Omental fat pad (tissue), 4 donors: ENCODE results near the gene SLC27A5. TPM values are rescaled to one million over a fixed set of nuclear protein-coding genes. Genes with fewer than 3 reads are reported as not detected.
"Not testable (repeated sequence)": the region's sequence is repeated elsewhere in the genome, so short reads cannot be mapped to it uniquely, and the experiment has no call there.

Source experiments
- ATAC-seq: fragments of 150-250 bp; one replicate; pipeline ENCODE4 v1.9.1; 2016; ENCODE audit warnings: mild to moderate bottlenecking, moderate library complexity; ENCODE audit not compliant: low FRiP score
- DNase-seq: peaks from one replicate; pipeline ENCODE4 v3.0.0-alpha.2; 2019; ENCODE audit warnings: low spot score
- small RNA-seq: library from RNA; depleted of rRNA; stranded (forward); fragments of <200 nt; gene quantifications from one replicate; pipeline ENCODE3, GENCODE V24; 2016
- total RNA-seq, 4 donors: library from RNA; depleted of rRNA; stranded (reverse); fragments of >200 nt; gene quantifications; one replicate each; pipeline ENCODE4 v1.1.0, GENCODE V29; 2016
- TF ChIP-seq, protein P1 (sequence below), 3 donors: fragments of 450-650 bp; IDR thresholded peaks; one replicate each; pipeline ENCODE4 v1.5.1; 2016 to 2017; ENCODE audit warnings: antibody characterized with exemption in 3 of 3, mild to moderate bottlenecking in 3 of 3, moderate library complexity in 2 of 3

SLC27A5 gene
- total RNA-seq, 4 donors from 2014 or later = 4.5 to 8.5 (median 5.6) TPM

DNA sequence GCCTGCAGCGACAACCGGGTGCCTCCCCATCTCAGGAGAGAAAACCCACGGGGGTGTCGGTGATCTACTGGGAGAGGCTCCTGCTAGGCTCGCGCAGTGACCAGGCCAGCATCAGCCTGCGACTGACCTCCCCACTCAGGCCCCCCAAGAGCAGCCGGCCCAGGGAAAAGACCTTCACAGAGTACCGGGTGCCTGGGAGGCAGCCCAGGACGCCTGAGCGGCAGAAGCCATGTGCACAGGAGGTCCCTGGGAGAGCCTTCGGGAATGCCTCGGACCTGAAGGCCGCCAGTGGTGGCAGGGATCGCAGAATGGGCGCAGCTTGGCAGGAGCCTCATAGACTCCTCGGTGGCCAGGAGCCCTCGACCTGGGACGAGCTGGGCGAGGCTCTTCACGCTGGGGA lies 56.5 kb downstream of the SLC27A5 start:
- TF ChIP-seq, protein P1, sequence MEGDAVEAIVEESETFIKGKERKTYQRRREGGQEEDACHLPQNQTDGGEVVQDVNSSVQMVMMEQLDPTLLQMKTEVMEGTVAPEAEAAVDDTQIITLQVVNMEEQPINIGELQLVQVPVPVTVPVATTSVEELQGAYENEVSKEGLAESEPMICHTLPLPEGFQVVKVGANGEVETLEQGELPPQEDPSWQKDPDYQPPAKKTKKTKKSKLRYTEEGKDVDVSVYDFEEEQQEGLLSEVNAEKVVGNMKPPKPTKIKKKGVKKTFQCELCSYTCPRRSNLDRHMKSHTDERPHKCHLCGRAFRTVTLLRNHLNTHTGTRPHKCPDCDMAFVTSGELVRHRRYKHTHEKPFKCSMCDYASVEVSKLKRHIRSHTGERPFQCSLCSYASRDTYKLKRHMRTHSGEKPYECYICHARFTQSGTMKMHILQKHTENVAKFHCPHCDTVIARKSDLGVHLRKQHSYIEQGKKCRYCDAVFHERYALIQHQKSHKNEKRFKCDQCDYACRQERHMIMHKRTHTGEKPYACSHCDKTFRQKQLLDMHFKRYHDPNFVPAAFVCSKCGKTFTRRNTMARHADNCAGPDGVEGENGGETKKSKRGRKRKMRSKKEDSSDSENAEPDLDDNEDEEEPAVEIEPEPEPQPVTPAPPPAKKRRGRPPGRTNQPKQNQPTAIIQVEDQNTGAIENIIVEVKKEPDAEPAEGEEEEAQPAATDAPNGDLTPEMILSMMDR (IDR thresholded peaks at IDR 0.05) = no peak
- no peak for DNase-seq
- ATAC-seq = no peak

DNA sequence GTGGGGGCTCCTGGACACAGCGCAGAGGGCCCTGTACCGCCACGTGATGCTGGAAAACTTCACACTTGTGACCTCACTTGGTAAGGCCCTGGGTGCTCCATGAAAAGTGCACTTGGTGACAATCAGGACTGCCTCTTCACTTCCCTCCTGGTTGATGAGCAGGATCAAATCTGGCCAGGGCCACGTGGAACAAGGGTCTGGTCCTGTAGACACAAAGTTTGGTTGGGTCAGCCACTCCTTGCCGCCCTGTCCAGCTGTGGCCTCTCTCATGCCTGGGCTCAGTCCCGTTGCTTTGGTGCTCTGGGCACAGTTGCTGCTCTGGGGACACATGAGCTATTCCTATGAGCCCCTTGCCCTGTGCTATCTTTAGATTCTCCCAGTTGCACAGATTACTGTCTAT lies 58.0 kb downstream of the SLC27A5 start:
- no peak for ATAC-seq
- no peak for DNase-seq
- TF ChIP-seq, protein P1 (IDR thresholded peaks at IDR 0.05) = no peak

DNA sequence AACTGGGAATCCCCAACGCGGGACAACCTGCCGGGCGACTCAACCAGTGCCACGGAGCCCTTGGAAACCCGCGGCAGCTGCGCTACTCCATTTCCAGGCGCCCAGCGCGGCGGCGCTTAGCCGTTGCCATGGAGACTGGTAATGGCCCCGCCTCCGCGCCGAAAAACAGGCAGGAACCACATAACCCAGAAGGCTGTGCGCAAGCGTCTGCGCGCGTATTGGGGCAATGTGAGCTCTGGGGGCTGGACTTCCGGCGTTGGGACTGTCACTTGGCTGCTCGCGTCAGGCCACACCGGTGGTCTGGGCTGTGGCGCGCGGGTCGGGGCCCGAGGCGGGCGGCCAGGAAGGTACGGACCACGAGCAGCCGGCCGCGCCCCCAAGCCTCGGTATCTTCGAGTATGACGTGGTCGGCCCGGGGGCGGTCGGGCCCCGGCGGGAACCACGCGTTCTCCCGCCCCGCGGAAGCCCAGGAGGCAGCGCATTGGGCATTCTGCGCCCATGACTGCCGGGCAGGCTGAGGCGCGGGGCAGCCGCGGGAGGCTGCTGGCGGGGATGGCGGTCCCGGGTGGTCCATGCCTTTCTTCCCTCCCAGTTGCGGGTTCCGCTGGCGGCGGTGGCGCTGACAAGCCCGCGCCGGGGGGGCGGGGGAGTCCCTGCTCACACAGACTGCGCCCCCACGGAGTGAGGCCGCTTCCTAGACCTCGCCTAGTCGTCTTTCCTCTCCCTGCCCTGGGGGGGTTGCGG lies 60.3 kb downstream of the SLC27A5 start, which contains the start of gene ZNF324B:
TSS of gene ZNF324B (plus strand) at position 265 of the 744 bp plus-strand sequence. CDS start 2,080 bp downstream, outside the sequence.
- TF ChIP-seq, protein P1 (IDR thresholded peaks at IDR 0.05) = no peak
- peak; percentile 89 for DNase-seq
- peak; percentile 98 for ATAC-seq

DNA sequence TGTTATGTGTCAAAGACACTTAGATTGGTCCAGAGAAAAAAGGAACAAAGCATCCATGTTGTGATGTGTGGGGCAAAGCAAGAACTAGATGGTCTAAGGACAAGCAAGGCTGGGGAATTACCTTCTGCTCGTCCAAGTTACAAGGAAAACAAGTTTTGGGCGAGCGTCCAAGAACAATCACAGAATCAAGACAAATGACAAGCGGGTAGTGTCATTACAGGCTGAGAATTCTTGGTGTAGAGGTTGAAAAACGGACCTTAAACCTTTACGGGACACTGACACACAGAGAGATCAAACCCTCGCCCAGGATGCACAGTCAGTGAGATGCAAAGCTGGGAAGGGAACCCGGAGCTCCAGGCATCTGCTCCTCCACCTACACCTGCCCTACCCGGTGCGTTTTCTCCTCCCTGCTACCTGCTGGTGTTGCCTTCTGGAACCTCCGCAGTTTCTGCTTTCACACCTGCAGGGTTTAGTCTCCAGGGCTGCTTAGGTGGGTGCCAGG lies 60.9 kb downstream of the SLC27A5 start:
- ATAC-seq = peak; percentile 42
- TF ChIP-seq, protein P1 (IDR thresholded peaks at IDR 0.05) = no peak
- DNase-seq = no peak

DNA sequence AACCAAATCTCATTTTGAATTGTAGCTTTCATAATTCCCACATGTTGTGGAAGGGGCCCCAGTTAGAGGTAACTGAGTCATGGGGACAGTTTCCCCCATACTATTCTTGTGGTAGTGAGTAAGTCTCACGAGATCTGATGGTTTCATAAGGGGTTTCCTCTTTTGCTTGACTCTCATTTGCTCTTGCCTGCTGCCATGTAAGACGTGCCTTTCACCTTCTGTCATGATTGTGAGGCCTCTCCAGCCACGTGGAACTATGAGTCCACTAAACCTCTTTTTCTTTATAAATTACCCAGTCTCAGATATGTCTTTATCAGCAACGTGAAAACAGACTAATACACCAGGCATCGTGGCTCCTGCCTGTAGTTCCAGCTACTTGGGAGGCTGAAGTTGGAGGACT lies 61.8 kb downstream of the SLC27A5 start:
- not testable (repeated sequence) for DNase-seq, ATAC-seq

DNA sequence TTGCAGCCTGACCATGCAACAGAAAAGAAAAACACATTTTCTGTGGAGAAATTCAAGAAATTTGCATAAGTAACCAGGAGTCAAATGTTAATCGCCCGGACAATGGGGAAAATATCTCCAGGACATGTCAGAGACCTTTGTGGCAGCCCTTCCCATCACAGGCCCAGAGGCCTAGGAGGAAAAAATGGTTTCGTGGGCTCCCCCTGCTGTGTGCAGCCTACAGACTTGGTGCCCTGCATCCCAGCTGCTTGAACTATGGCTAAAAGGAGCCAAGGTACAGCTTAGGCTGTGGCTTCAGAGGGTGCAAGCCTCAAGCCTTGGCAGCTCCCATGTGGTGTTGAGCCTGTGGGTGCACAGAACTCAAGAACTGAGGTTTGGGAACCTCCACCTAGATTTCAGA lies 62.9 kb downstream of the SLC27A5 start:
- not testable (repeated sequence) for ATAC-seq

More for the DNA sequence above, 62.9 kb downstream of the SLC27A5 start:
- DNase-seq = not testable (repeated sequence)

Small RNA genes lying within 50 kb of the gene (small RNA-seq; reads per million reads assigned to genes)
- gene MIR6807 (not detected), gene RN7SL525P (not detected), gene RN7SL693P (not detected), gene RNU6-1337P (not detected)

Other genes starting within 250 kb of the SLC27A5 start
- 1 to 10 TPM; 4.6 to 9.3 (median 5.9) TPM for gene ZNF8, start 233.0 kb downstream of the SLC27A5 start, total RNA-seq
- gene ERVK3-1, start 206.6 kb downstream of the SLC27A5 start, total RNA-seq = 10 to 100 TPM; 39.5 to 85.1 (median 59.2) TPM
- gene ZSCAN22, start 185.0 kb downstream of the SLC27A5 start, total RNA-seq = 1 to 10 TPM; 2.0 to 3.7 (median 2.8) TPM
- 10 to 100 TPM in 3 of 4 donors, 1 to 10 TPM in 1; 8.7 to 18.4 (median 16.4) TPM for gene A1BG, start 158.5 kb downstream of the SLC27A5 start, total RNA-seq
- 1 to 10 TPM in 3 of 4 donors, under 1 TPM in 1; 0.74 to 2.4 (median 1.3) TPM for gene ZNF497, start 149.2 kb downstream of the SLC27A5 start, total RNA-seq
- 1 to 10 TPM in 3 of 4 donors, under 1 TPM in 1; 0.48 to 4.4 (median 2.1) TPM for gene ZNF837, start 131.0 kb downstream of the SLC27A5 start, total RNA-seq
- 1,000 to 10,000 TPM; 1,379 to 1,993 (median 1,504) TPM for gene RPS5, start 124.7 kb downstream of the SLC27A5 start, total RNA-seq
- not detected for gene RNF225, start 116.3 kb downstream of the SLC27A5 start, total RNA-seq
- gene ZNF584, start 103.3 kb downstream of the SLC27A5 start, total RNA-seq = 10 to 100 TPM in 2 of 4 donors, 1 to 10 TPM in 2; 7.9 to 34.1 (median 9.2) TPM
- gene ZNF132, start 71.8 kb downstream of the SLC27A5 start, total RNA-seq = 1 to 10 TPM; 4.0 to 8.2 (median 4.6) TPM
- gene ZNF324B, start 60.4 kb downstream of the SLC27A5 start, total RNA-seq = 1 to 10 TPM; 3.8 to 8.5 (median 6.0) TPM
- 10 to 100 TPM in 3 of 4 donors, 1 to 10 TPM in 1; 7.3 to 23.3 (median 15.8) TPM for gene ZNF324, start 44.9 kb downstream of the SLC27A5 start, total RNA-seq
- gene ZNF446, start 35.6 kb downstream of the SLC27A5 start, total RNA-seq = 10 to 100 TPM in 1 of 4 donors, 1 to 10 TPM in 3; 6.6 to 10.4 (median 8.0) TPM
- gene ZBTB45, start 7.8 kb upstream of the SLC27A5 start, total RNA-seq = 10 to 100 TPM in 1 of 4 donors, 1 to 10 TPM in 3; 4.6 to 10.2 (median 8.4) TPM
- gene TRIM28, start 32.1 kb upstream of the SLC27A5 start, total RNA-seq = 100 to 1,000 TPM; 151 to 238 (median 166) TPM
- 100 to 1,000 TPM in 2 of 4 donors, 10 to 100 TPM in 2; 87.0 to 115 (median 99.6) TPM for gene CHMP2A, start 43.1 kb upstream of the SLC27A5 start, total RNA-seq
- gene UBE2M, start 46.6 kb upstream of the SLC27A5 start, total RNA-seq = 10 to 100 TPM; 19.4 to 26.2 (median 23.3) TPM
- 10 to 100 TPM; 15.8 to 32.5 (median 22.1) TPM for gene MZF1, start 61.3 kb upstream of the SLC27A5 start, total RNA-seq